ENCODE measurements around the gene YOD1.

DNA sequence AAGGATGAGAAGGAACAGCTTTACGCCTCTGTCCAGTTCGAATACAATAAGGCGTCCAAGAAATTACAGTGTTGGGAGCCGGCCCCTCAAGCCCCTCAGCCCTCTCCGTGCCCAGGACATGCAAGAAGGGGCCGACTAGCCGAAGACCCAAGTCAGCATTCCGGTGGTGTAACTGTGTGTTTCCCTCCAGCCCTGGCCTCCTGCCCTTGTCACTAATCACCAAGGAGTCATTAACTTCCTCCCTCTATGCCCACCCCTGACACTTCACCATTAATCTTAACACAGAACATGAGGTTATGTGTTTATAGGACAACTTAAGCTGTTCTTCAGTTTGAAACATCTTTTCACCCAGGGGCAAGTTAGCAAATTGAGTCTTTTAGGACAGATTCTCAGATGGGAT, 21.2 kb upstream of the YOD1 start:
- TF ChIP-seq, protein P1, sequence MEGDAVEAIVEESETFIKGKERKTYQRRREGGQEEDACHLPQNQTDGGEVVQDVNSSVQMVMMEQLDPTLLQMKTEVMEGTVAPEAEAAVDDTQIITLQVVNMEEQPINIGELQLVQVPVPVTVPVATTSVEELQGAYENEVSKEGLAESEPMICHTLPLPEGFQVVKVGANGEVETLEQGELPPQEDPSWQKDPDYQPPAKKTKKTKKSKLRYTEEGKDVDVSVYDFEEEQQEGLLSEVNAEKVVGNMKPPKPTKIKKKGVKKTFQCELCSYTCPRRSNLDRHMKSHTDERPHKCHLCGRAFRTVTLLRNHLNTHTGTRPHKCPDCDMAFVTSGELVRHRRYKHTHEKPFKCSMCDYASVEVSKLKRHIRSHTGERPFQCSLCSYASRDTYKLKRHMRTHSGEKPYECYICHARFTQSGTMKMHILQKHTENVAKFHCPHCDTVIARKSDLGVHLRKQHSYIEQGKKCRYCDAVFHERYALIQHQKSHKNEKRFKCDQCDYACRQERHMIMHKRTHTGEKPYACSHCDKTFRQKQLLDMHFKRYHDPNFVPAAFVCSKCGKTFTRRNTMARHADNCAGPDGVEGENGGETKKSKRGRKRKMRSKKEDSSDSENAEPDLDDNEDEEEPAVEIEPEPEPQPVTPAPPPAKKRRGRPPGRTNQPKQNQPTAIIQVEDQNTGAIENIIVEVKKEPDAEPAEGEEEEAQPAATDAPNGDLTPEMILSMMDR (conservative IDR thresholded peaks at IDR 0.05; ENCODE audit: low read depth, low read length) = no peak
- TF ChIP-seq POLR2A (IDR thresholded peaks at IDR 0.05; ENCODE audit: low read depth, low read length) (no peak), SMC3 (IDR thresholded peaks at IDR 0.05; ENCODE audit: low read depth, low read length) (no peak), RFX5 (IDR thresholded peaks at IDR 0.05; ENCODE audit: low read depth, low read length) (no peak), MXI1 (IDR thresholded peaks at IDR 0.05; ENCODE audit: borderline replicate concordance, low read depth, low read length) (no peak), MAFK (IDR thresholded peaks at IDR 0.05; ENCODE audit: low read depth, low read length) (no peak), RAD21 (IDR thresholded peaks at IDR 0.05; ENCODE audit: low read length) (no peak), FOS (IDR thresholded peaks at IDR 0.05; ENCODE audit: low read depth, low read length) (no peak)
- TF ChIP-seq, protein P2, sequence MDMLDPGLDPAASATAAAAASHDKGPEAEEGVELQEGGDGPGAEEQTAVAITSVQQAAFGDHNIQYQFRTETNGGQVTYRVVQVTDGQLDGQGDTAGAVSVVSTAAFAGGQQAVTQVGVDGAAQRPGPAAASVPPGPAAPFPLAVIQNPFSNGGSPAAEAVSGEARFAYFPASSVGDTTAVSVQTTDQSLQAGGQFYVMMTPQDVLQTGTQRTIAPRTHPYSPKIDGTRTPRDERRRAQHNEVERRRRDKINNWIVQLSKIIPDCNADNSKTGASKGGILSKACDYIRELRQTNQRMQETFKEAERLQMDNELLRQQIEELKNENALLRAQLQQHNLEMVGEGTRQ (IDR thresholded peaks at IDR 0.05; ENCODE audit: low read depth, low read length) = no peak
- TF ChIP-seq, protein P3, sequence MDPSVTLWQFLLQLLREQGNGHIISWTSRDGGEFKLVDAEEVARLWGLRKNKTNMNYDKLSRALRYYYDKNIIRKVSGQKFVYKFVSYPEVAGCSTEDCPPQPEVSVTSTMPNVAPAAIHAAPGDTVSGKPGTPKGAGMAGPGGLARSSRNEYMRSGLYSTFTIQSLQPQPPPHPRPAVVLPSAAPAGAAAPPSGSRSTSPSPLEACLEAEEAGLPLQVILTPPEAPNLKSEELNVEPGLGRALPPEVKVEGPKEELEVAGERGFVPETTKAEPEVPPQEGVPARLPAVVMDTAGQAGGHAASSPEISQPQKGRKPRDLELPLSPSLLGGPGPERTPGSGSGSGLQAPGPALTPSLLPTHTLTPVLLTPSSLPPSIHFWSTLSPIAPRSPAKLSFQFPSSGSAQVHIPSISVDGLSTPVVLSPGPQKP (IDR thresholded peaks at IDR 0.05; ENCODE audit: borderline replicate concordance, low read depth, low read length) = no peak

Data from IMR-90 (cell line).